PC-9 (cell line): Measurements from ENCODE around the gene KISS1R. TPM values are rescaled to one million over a fixed set of nuclear protein-coding genes. Genes with fewer than 3 reads are reported as not detected.

ENCODE experiments used
- BruUV-seq: library from RNA; stranded (reverse); fragments of 400-500 nt; replicated peaks from 2 replicates; lab custom pipeline; 2021; lab: Mats Ljungman, UMichigan
- CTCF ChIA-PET: fragments of 300-600 bp; sonication (Branson Sonifier 250); formaldehyde crosslinking; loops from one replicate; lab custom pipeline; 2022; ENCODE audit warnings: antibody characterized with exemption; lab: Charles Lee
- POLR2A ChIA-PET: fragments of 300-600 bp; sonication (Branson Sonifier 250); formaldehyde crosslinking; loops from one replicate; lab custom pipeline; 2022; ENCODE audit warnings: antibody characterized with exemption; ENCODE audit not compliant: unreplicated experiment; lab: Charles Lee
- DNase-seq, 2 experiments: peaks; one replicate each; pipeline versions ENCODE4 v3.0.0 to v3.0.0-alpha.2; 2015 to 2022; ENCODE audit warnings: mixed read lengths in 1 of 2
- H2AFZ ChIP-seq: fragments of 200-600 bp; sonication (generic); 2 replicates; pipeline ENCODE4 v1.8.1; 2017; ENCODE audit warnings: antibody characterized with exemption
- H3F3A ChIP-seq: fragments of 200-600 bp; sonication (generic); 2 replicates; pipeline ENCODE4 v1.8.1; 2017; ENCODE audit warnings: antibody characterized with exemption, mild to moderate bottlenecking, low read depth; ENCODE audit not compliant: insufficient read depth
- H3K27ac ChIP-seq: fragments of 200-600 bp; sonication (generic); 2 replicates; pipeline ENCODE4 v1.6.1; 2016; ENCODE audit warnings: mixed run types
- H3K27me3 ChIP-seq: fragments of 200-600 bp; sonication (generic); 2 replicates; pipeline ENCODE4 v1.6.1; 2016; ENCODE audit warnings: low read depth, mixed run types; ENCODE audit not compliant: insufficient read depth
- H3K36me3 ChIP-seq: fragments of 200-600 bp; sonication (generic); 2 replicates; pipeline ENCODE4 v1.6.1; 2016; ENCODE audit warnings: low read depth, mixed run types
- H3K4me1 ChIP-seq: fragments of 200-600 bp; sonication (generic); replicated peaks from 2 replicates; pipeline ENCODE4 v1.6.1; 2016; ENCODE audit warnings: mixed run types; ENCODE audit not compliant: insufficient read depth
- H3K4me2 ChIP-seq: fragments of 200-600 bp; sonication (generic); 2 replicates; pipeline ENCODE4 v1.6.1; 2017; ENCODE audit warnings: mixed run types
- H3K4me3 ChIP-seq: fragments of 200-600 bp; sonication (generic); 2 replicates; pipeline ENCODE4 v1.6.1; 2016; ENCODE audit warnings: mixed run types
- H3K79me2 ChIP-seq: fragments of 200-600 bp; sonication (generic); 2 replicates; pipeline ENCODE4 v1.6.1; 2017; ENCODE audit warnings: low read depth, mixed run types
- H3K9me2 ChIP-seq: fragments of 200-600 bp; sonication (generic); 2 replicates; pipeline ENCODE4 v1.8.1; 2017; ENCODE audit warnings: mild to moderate bottlenecking; ENCODE audit not compliant: insufficient read depth
- H3K9me3 ChIP-seq: fragments of 200-600 bp; sonication (generic); 2 replicates; pipeline ENCODE4 v1.8.1; 2016; ENCODE audit warnings: low read depth; ENCODE audit not compliant: insufficient read depth
- H4K20me1 ChIP-seq: fragments of 200-600 bp; sonication (generic); 2 replicates; pipeline ENCODE4 v1.8.1; 2017; ENCODE audit not compliant: insufficient read depth
- EZH2 ChIP-seq: fragments of 200-600 bp; sonication (generic); IDR thresholded peaks from 2 replicates; pipeline ENCODE4 v1.8.0; 2017; ENCODE audit warnings: antibody characterized with exemption, low read depth
- intact Hi-C: fragments of 100-400 bp; cut with micrococcal nuclease; formaldehyde crosslinking; loops from one replicate; pipeline ENCODE4 v1.10.0; 2022; ENCODE audit not compliant: unreplicated experiment
- total RNA-seq: library from RNA; stranded (reverse); gene quantifications from 2 replicates; pipeline ENCODE4 v1.2.3, GENCODE V29; 2021
- TF ChIP-seq, protein P1 (sequence below): fragments of 200-600 bp; sonication (generic); conservative IDR thresholded peaks from 2 replicates; pipeline ENCODE4 v1.6.1; 2017; ENCODE audit warnings: mixed run types, antibody characterized with exemption, mild to moderate bottlenecking, moderate library complexity

KISS1R gene
- total RNA-seq, 1 experiment from 2014 or later = not detected

DNA sequence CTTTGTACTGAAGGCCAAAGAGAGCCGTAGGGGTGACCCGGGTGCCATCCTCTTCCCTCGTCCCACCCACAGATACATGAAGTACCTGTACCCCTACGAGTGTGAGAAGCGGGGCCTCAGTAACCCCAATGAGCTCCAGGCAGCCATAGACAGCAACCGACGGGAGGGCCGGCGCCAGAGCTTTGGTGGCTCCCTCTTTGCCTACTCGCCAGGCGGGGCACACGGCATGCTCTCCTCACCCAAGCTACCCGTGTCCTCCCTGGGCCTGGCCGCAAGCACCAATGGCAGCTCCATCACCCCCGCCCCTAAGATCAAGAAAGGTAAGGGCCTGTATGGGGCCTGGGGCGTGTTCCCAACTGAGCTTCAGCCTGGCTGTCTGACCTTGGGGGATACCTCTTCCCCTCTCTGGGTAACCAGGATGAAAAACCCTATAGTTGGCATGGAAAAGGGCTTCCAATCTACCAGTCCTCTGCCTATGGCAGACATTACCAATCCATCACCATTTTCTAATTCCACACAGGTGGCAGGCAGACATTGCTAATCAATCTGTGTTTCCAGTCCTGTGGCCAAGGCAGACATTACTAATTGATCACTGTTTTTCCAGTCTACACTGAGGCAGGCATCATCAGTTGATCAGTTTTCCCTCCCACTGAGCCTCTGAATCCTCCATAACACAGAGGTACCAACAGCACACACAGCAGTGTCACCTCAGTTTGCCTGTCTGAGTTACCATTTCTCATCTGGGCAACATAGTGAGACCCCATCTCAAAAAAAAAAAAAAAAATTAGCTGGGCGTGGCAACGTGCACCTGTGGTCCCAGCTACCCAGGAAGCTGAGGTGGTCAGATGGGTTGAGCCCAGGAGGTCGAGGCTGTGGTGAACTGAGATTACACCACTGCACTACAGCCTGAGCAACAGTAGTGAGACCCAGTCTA, 47.9 kb downstream of the KISS1R start:
- H3K4me3 ChIP-seq = no peak overlapping the region
- intact Hi-C loops = no loop called here
- H3K9me2 ChIP-seq = no peaks in the 10 kb centered on the region
- H3K79me2 ChIP-seq = no peaks in the 10 kb centered on the region
- no peaks in the 10 kb centered on the region; the same call in 1 of the 2 replicates for H3F3A ChIP-seq
- no peaks in the 10 kb centered on the region for H3K27me3 ChIP-seq
- TF ChIP-seq, protein P1, sequence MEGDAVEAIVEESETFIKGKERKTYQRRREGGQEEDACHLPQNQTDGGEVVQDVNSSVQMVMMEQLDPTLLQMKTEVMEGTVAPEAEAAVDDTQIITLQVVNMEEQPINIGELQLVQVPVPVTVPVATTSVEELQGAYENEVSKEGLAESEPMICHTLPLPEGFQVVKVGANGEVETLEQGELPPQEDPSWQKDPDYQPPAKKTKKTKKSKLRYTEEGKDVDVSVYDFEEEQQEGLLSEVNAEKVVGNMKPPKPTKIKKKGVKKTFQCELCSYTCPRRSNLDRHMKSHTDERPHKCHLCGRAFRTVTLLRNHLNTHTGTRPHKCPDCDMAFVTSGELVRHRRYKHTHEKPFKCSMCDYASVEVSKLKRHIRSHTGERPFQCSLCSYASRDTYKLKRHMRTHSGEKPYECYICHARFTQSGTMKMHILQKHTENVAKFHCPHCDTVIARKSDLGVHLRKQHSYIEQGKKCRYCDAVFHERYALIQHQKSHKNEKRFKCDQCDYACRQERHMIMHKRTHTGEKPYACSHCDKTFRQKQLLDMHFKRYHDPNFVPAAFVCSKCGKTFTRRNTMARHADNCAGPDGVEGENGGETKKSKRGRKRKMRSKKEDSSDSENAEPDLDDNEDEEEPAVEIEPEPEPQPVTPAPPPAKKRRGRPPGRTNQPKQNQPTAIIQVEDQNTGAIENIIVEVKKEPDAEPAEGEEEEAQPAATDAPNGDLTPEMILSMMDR = no peak
- 0 out of 2 replicates have a peak, but pooled peaks cover 5% of the 10 kb centered on the region for H3K4me1 ChIP-seq
- H4K20me1 ChIP-seq = no peaks in the 10 kb centered on the region
- no peaks in the 10 kb centered on the region for H3K9me3 ChIP-seq
- no peak overlapping the region for H3K27ac ChIP-seq
- POLR2A ChIA-PET = no interaction called here
- no peak for DNase-seq
- CTCF ChIA-PET = no interaction called here
- H3K4me2 ChIP-seq = no peak overlapping the region
- no TSS peak for BruUV-seq
- no peak overlapping the region for H2AFZ ChIP-seq
- no peaks in the 10 kb centered on the region for H3K36me3 ChIP-seq

DNA sequence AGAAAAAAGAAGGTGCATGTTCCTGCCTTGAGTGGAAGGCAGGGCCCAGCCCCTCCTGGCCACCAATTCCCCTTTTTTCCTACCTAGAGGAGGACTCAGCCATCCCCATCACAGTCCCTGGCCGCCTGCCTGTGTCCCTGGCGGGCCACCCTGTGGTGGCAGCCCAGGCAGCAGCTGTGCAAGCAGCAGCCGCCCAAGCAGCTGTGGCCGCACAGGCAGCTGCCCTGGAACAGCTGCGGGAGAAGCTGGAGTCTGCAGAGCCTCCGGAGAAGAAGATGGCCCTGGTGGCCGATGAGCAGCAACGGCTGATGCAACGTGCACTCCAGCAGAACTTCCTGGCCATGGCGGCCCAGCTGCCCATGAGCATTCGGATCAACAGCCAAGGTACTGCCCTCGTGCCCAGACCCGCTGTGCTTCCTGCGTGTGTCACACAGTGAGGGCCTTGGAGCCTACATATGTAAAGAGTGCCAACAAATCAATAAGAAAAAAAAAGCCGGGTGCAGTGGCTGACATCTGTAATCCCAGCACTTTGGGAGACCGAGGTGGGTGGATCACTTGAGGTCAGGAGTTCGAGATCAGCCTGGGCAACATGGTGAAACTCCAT, 49.5 kb downstream of the KISS1R start:
- 0 out of 2 replicates have a peak, but pooled peaks cover 5% of the 10 kb centered on the region for H3K4me1 ChIP-seq
- BruUV-seq = no TSS peak
- no peak for DNase-seq
- no peak overlapping the region for H3K4me3 ChIP-seq
- H3F3A ChIP-seq = no peaks in the 10 kb centered on the region; the same call in 1 of the 2 replicates
- no peaks in the 10 kb centered on the region for H4K20me1 ChIP-seq
- ChIA-PET POLR2A (no interaction called here), CTCF (no interaction called here)
- no peak overlapping the region for H2AFZ ChIP-seq
- no peaks in the 10 kb centered on the region for H3K79me2 ChIP-seq
- no peaks in the 10 kb centered on the region; the same call in 1 of the 2 replicates for H3K9me3 ChIP-seq
- H3K27me3 ChIP-seq = no peaks in the 10 kb centered on the region
- intact Hi-C loops = no loop called here
- H3K36me3 ChIP-seq = peaks cover 7% of the 10 kb centered on the region; the same call in 1 of the 2 replicates
- no peak overlapping the region for H3K4me2 ChIP-seq
- H3K27ac ChIP-seq = no peak overlapping the region
- TF ChIP-seq, protein P1 = no peak
- no peak for TF ChIP-seq EZH2
- no peaks in the 10 kb centered on the region for H3K9me2 ChIP-seq

Other genes starting within 250 kb of the KISS1R start
- 40.9 and 85.1 TPM in 2 replicates for gene FSTL3, start 240.9 kb upstream of the KISS1R start, total RNA-seq
- gene PRSS57, start 221.9 kb upstream of the KISS1R start, total RNA-seq = not detected in 2 replicates
- gene PALM, start 208.4 kb upstream of the KISS1R start, total RNA-seq = 1.8 and 6.1 TPM in 2 replicates
- 91.6 and 101 TPM in 2 replicates for gene MISP, start 166.2 kb upstream of the KISS1R start, total RNA-seq
- 461 and 542 TPM in 2 replicates for gene PTBP1, start 119.9 kb upstream of the KISS1R start, total RNA-seq
- gene PLPPR3, start 95.4 kb upstream of the KISS1R start, total RNA-seq = 0.81 and 0.90 TPM in 2 replicates
- not detected in 2 replicates for gene AZU1, start 89.5 kb upstream of the KISS1R start, total RNA-seq
- not detected in 2 replicates for gene PRTN3, start 76.3 kb upstream of the KISS1R start, total RNA-seq
- not detected in 2 replicates for gene ELANE, start 65.0 kb upstream of the KISS1R start, total RNA-seq
- 8.0 and 17.1 TPM in 2 replicates for gene CFD, start 57.7 kb upstream of the KISS1R start, total RNA-seq
- 54.7 and 63.8 TPM in 2 replicates for gene MED16, start 24.1 kb upstream of the KISS1R start, total RNA-seq
- gene RNU6-9, start 23.8 kb upstream of the KISS1R start, total RNA-seq = not detected in 2 replicates
- gene R3HDM4, start 4.1 kb upstream of the KISS1R start, total RNA-seq = 55.8 and 57.5 TPM in 2 replicates
- 9.2 and 10.7 TPM in 2 replicates for gene ARID3A, start 8.7 kb downstream of the KISS1R start, total RNA-seq
- gene WDR18, start 67.0 kb downstream of the KISS1R start, total RNA-seq = 61.5 and 95.3 TPM in 2 replicates
- gene GRIN3B, start 83.1 kb downstream of the KISS1R start, total RNA-seq = 0.11 and 0.13 TPM in 2 replicates
- 155 and 162 TPM in 2 replicates for gene TMEM259, start 103.8 kb downstream of the KISS1R start, total RNA-seq
- not detected in 2 replicates for gene RNU6-2, start 104.2 kb downstream of the KISS1R start, total RNA-seq
- 168 and 206 TPM in 2 replicates for gene CNN2, start 109.3 kb downstream of the KISS1R start, total RNA-seq
- gene ABCA7, start 122.8 kb downstream of the KISS1R start, total RNA-seq = 29.9 and 32.0 TPM in 2 replicates
- 20.2 and 20.6 TPM in 2 replicates for gene ARHGAP45, start 149.8 kb downstream of the KISS1R start, total RNA-seq
- 180 and 237 TPM in 2 replicates for gene POLR2E, start 178.0 kb downstream of the KISS1R start, total RNA-seq
- 465 and 489 TPM in 2 replicates for gene GPX4, start 186.7 kb downstream of the KISS1R start, total RNA-seq